ENCODE results near the gene AIF1.

GRCh38 chr6:31636698-31637596 is 21.9 kb downstream of the AIF1 start:
- no peak for TF ChIP-seq CTCF (IDR thresholded peaks at IDR 0.05; ENCODE audit: low read depth, low read length, poor library complexity, severe bottlenecking)
- TF ChIP-seq EZH2phosphoT487 (IDR thresholded peaks at IDR 0.05; ENCODE audit: borderline replicate concordance, low read length), result no peak

Measured in DOHH2 (cell line).